WTC11 (cell line): ENCODE data around the gene FGFR3.

ENCODE experiments used
- AFF4 ChIP-seq: sonication (generic); formaldehyde crosslinking; IDR thresholded peaks from 2 replicates; pipeline ENCODE4 v1.8.1; 2023; ENCODE audit warnings: mild to moderate bottlenecking, missing genetic modification reagents, borderline replicate concordance
- ATF1 ChIP-seq: sonication (generic); formaldehyde crosslinking; IDR thresholded peaks from 2 replicates; pipeline ENCODE4 v1.8.1; 2023; ENCODE audit warnings: mild to moderate bottlenecking, moderate library complexity, missing genetic modification reagents
- ATF3 ChIP-seq: sonication (generic); formaldehyde crosslinking; conservative IDR thresholded peaks from 2 replicates; pipeline ENCODE4 v1.8.1; 2022; ENCODE audit warnings: mild to moderate bottlenecking, missing genetic modification reagents
- CTCF ChIP-seq: fragments of 200-600 bp; IDR thresholded peaks from 2 replicates; pipeline ENCODE4 v1.8.0; 2022; ENCODE audit warnings: antibody characterized with exemption
- E2F4 ChIP-seq: sonication (generic); formaldehyde crosslinking; IDR thresholded peaks from 2 replicates; pipeline ENCODE4 v1.8.1; 2022; ENCODE audit warnings: low read depth, mild to moderate bottlenecking, moderate library complexity, missing genetic modification reagents, borderline replicate concordance
- ETV6 ChIP-seq: sonication (generic); formaldehyde crosslinking; IDR thresholded peaks from 2 replicates; pipeline ENCODE4 v1.8.1; 2022; ENCODE audit warnings: mild to moderate bottlenecking, missing genetic modification reagents
- FOXK1 ChIP-seq: sonication (generic); formaldehyde crosslinking; IDR thresholded peaks from 2 replicates; pipeline ENCODE4 v1.8.0; 2022; ENCODE audit warnings: mild to moderate bottlenecking, moderate library complexity, missing genetic modification reagents
- RELA ChIP-seq: sonication (generic); formaldehyde crosslinking; IDR thresholded peaks from 2 replicates; pipeline ENCODE4 v1.8.1; 2022; ENCODE audit warnings: missing genetic modification reagents, mild to moderate bottlenecking, borderline replicate concordance
- TCF7 ChIP-seq: sonication (generic); formaldehyde crosslinking; IDR thresholded peaks from 2 replicates; pipeline ENCODE4 v1.8.0; 2022; ENCODE audit warnings: mild to moderate bottlenecking, low read depth, missing genetic modification reagents, moderate library complexity
- ZBTB43 ChIP-seq: sonication (generic); formaldehyde crosslinking; IDR thresholded peaks from 2 replicates; pipeline ENCODE4 v1.8.1; 2023; ENCODE audit warnings: mild to moderate bottlenecking, missing genetic modification reagents

GRCh38 chr4:1851575-1852410 lies 58.7 kb downstream of the FGFR3 start:
- no peak for TF ChIP-seq CTCF
- no peak for TF ChIP-seq ATF3 (CRISPR knock-in tag)
- TF ChIP-seq ZBTB43 (CRISPR knock-in tag) = no peak
- no peak for TF ChIP-seq RELA (CRISPR knock-in tag)
- no peak for TF ChIP-seq TCF7 (CRISPR knock-in tag)
- no peak for TF ChIP-seq FOXK1
- TF ChIP-seq AFF4 = no peak
- TF ChIP-seq ETV6 = no peak
- TF ChIP-seq E2F4 (CRISPR knock-in tag) = no peak
- no peak for TF ChIP-seq ATF1
